ENCODE measurements around the gene CSF3. TPM values are rescaled to one million over a fixed set of nuclear protein-coding genes. Genes with fewer than 3 reads are reported as not detected.

CSF3 gene
- total RNA-seq, 1 experiment from 2014 or later = not detected

DNA sequence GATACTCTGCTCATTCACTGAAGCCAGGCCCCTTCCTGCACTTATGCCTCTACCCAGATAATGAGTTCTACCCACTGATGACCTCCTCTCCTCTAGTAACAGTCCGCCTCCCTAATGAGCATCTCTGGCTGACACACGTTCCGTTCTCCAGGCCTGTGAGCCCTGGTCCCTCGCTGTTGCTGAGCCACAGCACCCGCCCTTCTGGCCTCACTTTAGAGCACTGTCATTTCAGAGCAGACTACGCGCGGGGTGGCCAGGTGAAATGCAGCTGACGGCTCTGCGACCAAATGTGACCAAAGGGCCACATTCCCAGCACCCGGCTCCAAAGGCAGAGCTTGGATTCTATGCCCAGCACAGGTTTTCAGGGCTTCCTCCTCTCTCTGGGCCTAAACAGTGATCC is 20.8 kb upstream of the CSF3 start:
- ChIA-PET POLR2A (interaction anchor here (0.6 kb wide), 1 partner anchor 14 kb away, joined by 3 read pairs; the partner anchor contains the start of gene PSMD3), CTCF (no interaction called here)
- Histone ChIP-seq H3K9me3 (ENCODE audit: control insufficient read depth, insufficient read depth, low read depth, low read length) (no peaks in the 10 kb centered on the region), H3K4me3 (ENCODE audit: low read depth in 2 of 2, low read length in 2 of 2) (no peak overlapping the region), H3K27me3 (ENCODE audit: control insufficient read depth, insufficient read depth, low read length) (no peaks in the 10 kb centered on the region), H3K27ac (ENCODE audit: low read length) (no peak overlapping the region), H3K4me1 (ENCODE audit: control insufficient read depth, insufficient read depth, low read length) (no peaks in the 10 kb centered on the region), H3K36me3 (ENCODE audit: control insufficient read depth, insufficient read depth, low read length) (peaks cover 26% of the 10 kb centered on the region)
- intact Hi-C loops (cut with micrococcal nuclease; ENCODE audit: unreplicated experiment) (no loop called here), in situ Hi-C loops (cut with HindIII; ENCODE audit: low pct_unique_long_range_greater_than_20kb, low sequenced_read_pairs) (no loop called here)
- TF ChIP-seq TCF7L2 (IDR thresholded peaks at IDR 0.05; ENCODE audit: low read depth, low read length) (no peak), POLR2AphosphoS5 (IDR thresholded peaks at IDR 0.05; ENCODE audit: low read depth, low read length) (no peak), SIN3A (IDR thresholded peaks at IDR 0.05; ENCODE audit: borderline replicate concordance, insufficient read depth, low read depth, low read length) (no peak)
- TF ChIP-seq, protein P1, sequence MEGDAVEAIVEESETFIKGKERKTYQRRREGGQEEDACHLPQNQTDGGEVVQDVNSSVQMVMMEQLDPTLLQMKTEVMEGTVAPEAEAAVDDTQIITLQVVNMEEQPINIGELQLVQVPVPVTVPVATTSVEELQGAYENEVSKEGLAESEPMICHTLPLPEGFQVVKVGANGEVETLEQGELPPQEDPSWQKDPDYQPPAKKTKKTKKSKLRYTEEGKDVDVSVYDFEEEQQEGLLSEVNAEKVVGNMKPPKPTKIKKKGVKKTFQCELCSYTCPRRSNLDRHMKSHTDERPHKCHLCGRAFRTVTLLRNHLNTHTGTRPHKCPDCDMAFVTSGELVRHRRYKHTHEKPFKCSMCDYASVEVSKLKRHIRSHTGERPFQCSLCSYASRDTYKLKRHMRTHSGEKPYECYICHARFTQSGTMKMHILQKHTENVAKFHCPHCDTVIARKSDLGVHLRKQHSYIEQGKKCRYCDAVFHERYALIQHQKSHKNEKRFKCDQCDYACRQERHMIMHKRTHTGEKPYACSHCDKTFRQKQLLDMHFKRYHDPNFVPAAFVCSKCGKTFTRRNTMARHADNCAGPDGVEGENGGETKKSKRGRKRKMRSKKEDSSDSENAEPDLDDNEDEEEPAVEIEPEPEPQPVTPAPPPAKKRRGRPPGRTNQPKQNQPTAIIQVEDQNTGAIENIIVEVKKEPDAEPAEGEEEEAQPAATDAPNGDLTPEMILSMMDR (IDR thresholded peaks at IDR 0.05) = no peak
- TF ChIP-seq, protein P2, sequence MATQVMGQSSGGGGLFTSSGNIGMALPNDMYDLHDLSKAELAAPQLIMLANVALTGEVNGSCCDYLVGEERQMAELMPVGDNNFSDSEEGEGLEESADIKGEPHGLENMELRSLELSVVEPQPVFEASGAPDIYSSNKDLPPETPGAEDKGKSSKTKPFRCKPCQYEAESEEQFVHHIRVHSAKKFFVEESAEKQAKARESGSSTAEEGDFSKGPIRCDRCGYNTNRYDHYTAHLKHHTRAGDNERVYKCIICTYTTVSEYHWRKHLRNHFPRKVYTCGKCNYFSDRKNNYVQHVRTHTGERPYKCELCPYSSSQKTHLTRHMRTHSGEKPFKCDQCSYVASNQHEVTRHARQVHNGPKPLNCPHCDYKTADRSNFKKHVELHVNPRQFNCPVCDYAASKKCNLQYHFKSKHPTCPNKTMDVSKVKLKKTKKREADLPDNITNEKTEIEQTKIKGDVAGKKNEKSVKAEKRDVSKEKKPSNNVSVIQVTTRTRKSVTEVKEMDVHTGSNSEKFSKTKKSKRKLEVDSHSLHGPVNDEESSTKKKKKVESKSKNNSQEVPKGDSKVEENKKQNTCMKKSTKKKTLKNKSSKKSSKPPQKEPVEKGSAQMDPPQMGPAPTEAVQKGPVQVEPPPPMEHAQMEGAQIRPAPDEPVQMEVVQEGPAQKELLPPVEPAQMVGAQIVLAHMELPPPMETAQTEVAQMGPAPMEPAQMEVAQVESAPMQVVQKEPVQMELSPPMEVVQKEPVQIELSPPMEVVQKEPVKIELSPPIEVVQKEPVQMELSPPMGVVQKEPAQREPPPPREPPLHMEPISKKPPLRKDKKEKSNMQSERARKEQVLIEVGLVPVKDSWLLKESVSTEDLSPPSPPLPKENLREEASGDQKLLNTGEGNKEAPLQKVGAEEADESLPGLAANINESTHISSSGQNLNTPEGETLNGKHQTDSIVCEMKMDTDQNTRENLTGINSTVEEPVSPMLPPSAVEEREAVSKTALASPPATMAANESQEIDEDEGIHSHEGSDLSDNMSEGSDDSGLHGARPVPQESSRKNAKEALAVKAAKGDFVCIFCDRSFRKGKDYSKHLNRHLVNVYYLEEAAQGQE (IDR thresholded peaks at IDR 0.05; ENCODE audit: insufficient read depth in 1 of 2, low read depth in 2 of 2, low read length in 1 of 2) = no peak
- DNase-seq (ENCODE audit: low read depth, low spot score) (no peak), ATAC-seq (no peak)
- no TSS peak for BruUV-seq (replicated peaks)

DNA sequence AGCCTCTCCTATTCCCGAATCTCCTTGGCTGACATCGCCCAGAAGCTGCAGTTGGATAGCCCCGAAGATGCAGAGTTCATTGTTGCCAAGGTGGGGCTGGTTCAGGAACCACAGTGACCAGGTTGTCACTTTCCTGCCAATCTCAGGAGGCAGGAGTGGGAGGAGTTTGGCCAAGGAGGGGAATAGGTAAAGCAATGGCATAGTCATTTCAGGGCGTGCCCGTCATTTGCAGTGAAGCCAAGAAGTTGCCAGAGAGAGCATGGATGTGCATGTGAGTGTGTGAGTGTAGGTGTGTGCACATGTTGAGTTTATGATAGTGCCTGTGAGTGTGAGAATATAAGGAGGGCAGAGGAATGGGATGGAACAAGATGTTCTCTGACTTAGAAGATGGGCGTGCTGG is 19.8 kb upstream of the CSF3 start:
- H3K4me1 ChIP-seq (ENCODE audit: control insufficient read depth, insufficient read depth, low read length) = no peaks in the 10 kb centered on the region
- intact Hi-C loops (cut with micrococcal nuclease; ENCODE audit: unreplicated experiment) (no loop called here), in situ Hi-C loops (cut with HindIII; ENCODE audit: low pct_unique_long_range_greater_than_20kb, low sequenced_read_pairs) (no loop called here)
- CTCF ChIA-PET = no interaction called here
- H3K36me3 ChIP-seq (ENCODE audit: control insufficient read depth, insufficient read depth, low read length) = peaks cover 20% of the 10 kb centered on the region
- ATAC-seq = no peak
- DNase-seq (ENCODE audit: low read depth, low spot score) = no peak
- no peaks in the 10 kb centered on the region for H3K9me3 ChIP-seq (ENCODE audit: control insufficient read depth, insufficient read depth, low read depth, low read length)
- no peak overlapping the region for H3K4me3 ChIP-seq (ENCODE audit: low read depth in 2 of 2, low read length in 2 of 2)
- TF ChIP-seq, protein P1 (IDR thresholded peaks at IDR 0.05) = no peak
- TF ChIP-seq, protein P2 (IDR thresholded peaks at IDR 0.05; ENCODE audit: insufficient read depth in 1 of 2, low read depth in 2 of 2, low read length in 1 of 2) = no peak
- TF ChIP-seq SIN3A (IDR thresholded peaks at IDR 0.05; ENCODE audit: borderline replicate concordance, insufficient read depth, low read depth, low read length) = no peak
- TF ChIP-seq POLR2AphosphoS5 (IDR thresholded peaks at IDR 0.05; ENCODE audit: low read depth, low read length) = no peak
- TF ChIP-seq TCF7L2 (IDR thresholded peaks at IDR 0.05; ENCODE audit: low read depth, low read length) = no peak
- no peaks in the 10 kb centered on the region for H3K27me3 ChIP-seq (ENCODE audit: control insufficient read depth, insufficient read depth, low read length)
- POLR2A ChIA-PET = no interaction called here
- no peak overlapping the region for H3K27ac ChIP-seq (ENCODE audit: low read length)
- BruUV-seq (replicated peaks) = no TSS peak
